ENCODE results near the gene RCSD1.

The RCSD1 gene

DNA sequence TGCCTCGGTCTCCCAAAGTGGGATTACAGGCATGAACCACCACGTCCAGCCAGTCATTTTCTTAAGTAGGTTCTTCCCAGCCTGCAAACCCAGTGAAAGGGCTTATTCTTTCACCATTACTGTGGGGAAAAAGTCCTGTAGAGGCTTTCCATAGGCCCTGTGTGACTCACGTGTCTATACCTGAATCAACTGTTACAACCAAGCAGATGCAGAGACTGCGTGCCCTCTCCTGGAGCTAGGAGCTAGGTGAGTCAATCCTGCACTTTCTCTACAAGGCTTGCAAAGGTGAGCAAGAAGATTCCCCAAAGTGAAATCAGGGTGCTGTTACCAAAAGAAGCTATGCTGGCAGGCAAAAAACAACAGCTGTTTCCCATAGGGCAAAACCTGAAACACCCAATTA, 77.9 kb downstream of the RCSD1 start:
- no peak for DNase-seq (ENCODE audit: low read depth in 1 of 2, low spot score in 1 of 2)
- H3K27me3 ChIP-seq (ENCODE audit: insufficient read depth, poor library complexity, severe bottlenecking) = no peaks in the 10 kb centered on the region
- TF ChIP-seq, protein P1, sequence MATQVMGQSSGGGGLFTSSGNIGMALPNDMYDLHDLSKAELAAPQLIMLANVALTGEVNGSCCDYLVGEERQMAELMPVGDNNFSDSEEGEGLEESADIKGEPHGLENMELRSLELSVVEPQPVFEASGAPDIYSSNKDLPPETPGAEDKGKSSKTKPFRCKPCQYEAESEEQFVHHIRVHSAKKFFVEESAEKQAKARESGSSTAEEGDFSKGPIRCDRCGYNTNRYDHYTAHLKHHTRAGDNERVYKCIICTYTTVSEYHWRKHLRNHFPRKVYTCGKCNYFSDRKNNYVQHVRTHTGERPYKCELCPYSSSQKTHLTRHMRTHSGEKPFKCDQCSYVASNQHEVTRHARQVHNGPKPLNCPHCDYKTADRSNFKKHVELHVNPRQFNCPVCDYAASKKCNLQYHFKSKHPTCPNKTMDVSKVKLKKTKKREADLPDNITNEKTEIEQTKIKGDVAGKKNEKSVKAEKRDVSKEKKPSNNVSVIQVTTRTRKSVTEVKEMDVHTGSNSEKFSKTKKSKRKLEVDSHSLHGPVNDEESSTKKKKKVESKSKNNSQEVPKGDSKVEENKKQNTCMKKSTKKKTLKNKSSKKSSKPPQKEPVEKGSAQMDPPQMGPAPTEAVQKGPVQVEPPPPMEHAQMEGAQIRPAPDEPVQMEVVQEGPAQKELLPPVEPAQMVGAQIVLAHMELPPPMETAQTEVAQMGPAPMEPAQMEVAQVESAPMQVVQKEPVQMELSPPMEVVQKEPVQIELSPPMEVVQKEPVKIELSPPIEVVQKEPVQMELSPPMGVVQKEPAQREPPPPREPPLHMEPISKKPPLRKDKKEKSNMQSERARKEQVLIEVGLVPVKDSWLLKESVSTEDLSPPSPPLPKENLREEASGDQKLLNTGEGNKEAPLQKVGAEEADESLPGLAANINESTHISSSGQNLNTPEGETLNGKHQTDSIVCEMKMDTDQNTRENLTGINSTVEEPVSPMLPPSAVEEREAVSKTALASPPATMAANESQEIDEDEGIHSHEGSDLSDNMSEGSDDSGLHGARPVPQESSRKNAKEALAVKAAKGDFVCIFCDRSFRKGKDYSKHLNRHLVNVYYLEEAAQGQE (IDR thresholded peaks at IDR 0.05; ENCODE audit: insufficient replicate concordance, low read depth) = no peak
- TF ChIP-seq POLR2AphosphoS5 (IDR thresholded peaks at IDR 0.05; ENCODE audit: low read depth) (no peak), SPI1 (IDR thresholded peaks at IDR 0.05; ENCODE audit: borderline replicate concordance, low read depth) (no peak)
- TF ChIP-seq, protein P2, sequence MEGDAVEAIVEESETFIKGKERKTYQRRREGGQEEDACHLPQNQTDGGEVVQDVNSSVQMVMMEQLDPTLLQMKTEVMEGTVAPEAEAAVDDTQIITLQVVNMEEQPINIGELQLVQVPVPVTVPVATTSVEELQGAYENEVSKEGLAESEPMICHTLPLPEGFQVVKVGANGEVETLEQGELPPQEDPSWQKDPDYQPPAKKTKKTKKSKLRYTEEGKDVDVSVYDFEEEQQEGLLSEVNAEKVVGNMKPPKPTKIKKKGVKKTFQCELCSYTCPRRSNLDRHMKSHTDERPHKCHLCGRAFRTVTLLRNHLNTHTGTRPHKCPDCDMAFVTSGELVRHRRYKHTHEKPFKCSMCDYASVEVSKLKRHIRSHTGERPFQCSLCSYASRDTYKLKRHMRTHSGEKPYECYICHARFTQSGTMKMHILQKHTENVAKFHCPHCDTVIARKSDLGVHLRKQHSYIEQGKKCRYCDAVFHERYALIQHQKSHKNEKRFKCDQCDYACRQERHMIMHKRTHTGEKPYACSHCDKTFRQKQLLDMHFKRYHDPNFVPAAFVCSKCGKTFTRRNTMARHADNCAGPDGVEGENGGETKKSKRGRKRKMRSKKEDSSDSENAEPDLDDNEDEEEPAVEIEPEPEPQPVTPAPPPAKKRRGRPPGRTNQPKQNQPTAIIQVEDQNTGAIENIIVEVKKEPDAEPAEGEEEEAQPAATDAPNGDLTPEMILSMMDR (IDR thresholded peaks at IDR 0.05; ENCODE audit: insufficient read depth, low read length) = no peak
- no peak overlapping the region for H3K27ac ChIP-seq (replicated peaks)
- no peak overlapping the region for H3K4me3 ChIP-seq (replicated peaks; ENCODE audit: insufficient read depth, low read length)

DNA sequence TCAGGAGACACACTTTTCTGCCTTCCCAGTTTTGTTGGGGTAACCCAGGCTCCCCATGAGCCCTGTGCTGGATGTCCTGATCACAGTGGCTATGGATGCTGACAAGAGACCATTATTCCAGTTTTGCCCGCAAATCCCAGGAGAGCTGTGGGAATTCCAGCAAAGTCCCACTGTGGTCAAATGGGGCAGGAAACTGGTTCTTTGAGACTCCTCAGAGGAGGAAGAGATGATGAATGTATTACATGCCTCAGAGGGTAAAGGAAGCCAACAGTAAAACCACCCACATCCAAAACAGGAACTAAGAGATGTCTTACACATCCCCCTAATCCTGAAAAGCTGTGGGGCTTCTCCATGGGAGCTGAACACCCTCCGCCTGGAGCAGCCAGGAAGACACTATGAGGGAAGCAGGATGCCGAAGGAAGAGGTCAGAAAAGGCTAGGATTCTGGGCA, 78.9 kb downstream of the RCSD1 start:
- no peak overlapping the region for H3K4me3 ChIP-seq (replicated peaks; ENCODE audit: insufficient read depth, low read length)
- H3K27ac ChIP-seq (replicated peaks) = peak overlapping the region; percentile 20; the same call in 1 of the 2 replicates
- no peaks in the 10 kb centered on the region for H3K27me3 ChIP-seq (ENCODE audit: insufficient read depth, poor library complexity, severe bottlenecking)
- no peak for TF ChIP-seq GABPA (IDR thresholded peaks at IDR 0.05; ENCODE audit: low read depth)
- TF ChIP-seq, protein P2 (IDR thresholded peaks at IDR 0.05; ENCODE audit: insufficient read depth, low read length) = no peak
- DNase-seq (ENCODE audit: low read depth in 1 of 2, low spot score in 1 of 2) = peak in 1 of 2 experiments; percentile 46

DNA sequence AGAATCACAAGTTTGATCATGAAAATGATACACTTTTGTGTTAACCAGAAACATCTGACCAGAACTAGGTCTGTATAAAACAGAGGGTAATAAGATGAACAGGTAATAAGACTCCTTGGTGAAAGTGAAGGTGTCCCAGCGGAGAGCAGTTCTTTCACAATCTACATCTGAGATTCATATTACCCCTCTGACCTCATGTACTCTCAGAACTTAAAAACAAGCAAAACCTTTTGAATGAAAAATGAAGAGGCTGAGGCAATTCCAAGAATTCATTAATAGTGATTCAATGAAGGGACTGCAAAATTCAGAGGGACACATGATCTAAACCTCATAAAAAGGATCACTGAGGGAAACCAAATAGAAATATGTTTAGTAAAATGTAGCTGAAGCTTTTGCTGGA, 80.8 kb downstream of the RCSD1 start:
- Histone ChIP-seq H3K27ac (replicated peaks) (no peak overlapping the region), H3K4me3 (replicated peaks; ENCODE audit: insufficient read depth, low read length) (no peak overlapping the region), H3K27me3 (ENCODE audit: insufficient read depth, poor library complexity, severe bottlenecking) (no peaks in the 10 kb centered on the region)
- TF ChIP-seq, protein P1 (IDR thresholded peaks at IDR 0.05; ENCODE audit: insufficient replicate concordance, low read depth) = no peak
- no peak for TF ChIP-seq POLR2AphosphoS5 (IDR thresholded peaks at IDR 0.05; ENCODE audit: low read depth)
- DNase-seq (ENCODE audit: low read depth in 1 of 2, low spot score in 1 of 2) = no peak

DNA sequence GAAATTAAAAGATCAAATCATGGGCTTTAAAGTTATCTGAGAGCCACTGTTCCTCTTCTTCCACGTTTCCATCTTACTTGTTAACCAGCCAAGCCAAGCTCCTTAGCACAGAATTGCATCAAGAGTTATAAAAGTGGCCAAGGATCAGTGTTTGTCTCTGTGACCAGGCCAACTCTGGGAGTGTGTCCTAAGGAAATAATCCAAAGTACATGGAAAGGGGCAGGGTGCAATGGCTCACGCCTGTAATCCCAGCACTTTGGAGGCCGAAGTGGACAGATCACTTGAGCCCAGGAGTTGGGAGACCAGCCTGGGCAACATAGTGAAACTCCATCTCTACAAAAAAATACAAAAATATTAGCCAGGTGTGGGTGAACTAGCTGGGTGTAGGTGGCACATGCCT, 81.8 kb downstream of the RCSD1 start:
- Histone ChIP-seq H3K27ac (replicated peaks) (no peak overlapping the region), H3K4me3 (replicated peaks; ENCODE audit: insufficient read depth, low read length) (no peak overlapping the region), H3K27me3 (ENCODE audit: insufficient read depth, poor library complexity, severe bottlenecking) (no peaks in the 10 kb centered on the region)
- no peak for TF ChIP-seq POLR2AphosphoS5 (IDR thresholded peaks at IDR 0.05; ENCODE audit: low read depth)
- no peak for TF ChIP-seq SPI1 (IDR thresholded peaks at IDR 0.05; ENCODE audit: borderline replicate concordance, low read depth)
- TF ChIP-seq, protein P2 (IDR thresholded peaks at IDR 0.05; ENCODE audit: insufficient read depth, low read length) = no peak
- TF ChIP-seq, protein P1 (IDR thresholded peaks at IDR 0.05; ENCODE audit: insufficient replicate concordance, low read depth) = no peak
- TF ChIP-seq GABPA (IDR thresholded peaks at IDR 0.05; ENCODE audit: low read depth) = no peak
- no peak for DNase-seq (ENCODE audit: low read depth in 1 of 2, low spot score in 1 of 2)
